Prostate gland (tissue), 2 donors: ENCODE results near the gene MAMLD1. TPM values are rescaled to one million over a fixed set of nuclear protein-coding genes. Genes with fewer than 3 reads are reported as not detected.

Experiments
- DNase-seq: peaks from one replicate; pipeline ENCODE4 v3.0.0-alpha.2; 2019; ENCODE audit warnings: low spot score
- H3K27ac ChIP-seq, 2 donors: fragments of 200-600 bp; sonication (generic); 2 replicates each; pipeline ENCODE4 v1.5.1; 2017 to 2019
- H3K27me3 ChIP-seq: fragments of 200-600 bp; sonication (generic); replicated peaks from 2 replicates; pipeline ENCODE4 v1.5.1; 2019; ENCODE audit not compliant: insufficient read depth
- H3K36me3 ChIP-seq, 2 donors: fragments of 200-600 bp; sonication (generic); 1 replicate in 1 of 2; 2 replicates in 1 of 2; pipeline versions ENCODE4 v1.5.1 to v1.8.1; 2017 to 2019
- H3K4me1 ChIP-seq: fragments of 200-600 bp; sonication (generic); replicated peaks from 2 replicates; pipeline ENCODE4 v1.5.1; 2019
- H3K4me3 ChIP-seq, 2 donors: fragments of 200-600 bp; sonication (generic); 2 replicates each; pipeline ENCODE4 v1.5.1; 2017 to 2019
- H3K9me3 ChIP-seq: fragments of 200-600 bp; sonication (generic); 2 replicates; pipeline ENCODE4 v1.5.1; 2017
- CTCF ChIP-seq, 4 experiments: fragments of 200-600 bp in 2 of 4; fragments of 450-650 bp in 2 of 4; sonication (generic) in 2 of 4; IDR thresholded peaks; 1 replicate in 3 of 4; 2 replicates in 1 of 4; pipeline ENCODE4 v1.5.1; 2016 to 2019; ENCODE audit warnings: antibody characterized with exemption in 4 of 4, mild to moderate bottlenecking in 2 of 4, moderate library complexity in 2 of 4
- POLR2A ChIP-seq: fragments of 450-650 bp; IDR thresholded peaks from one replicate; pipeline ENCODE4 v1.6.1; 2016; ENCODE audit warnings: antibody characterized with exemption, mild to moderate bottlenecking
- POLR2AphosphoS5 ChIP-seq: sonication (generic); formaldehyde crosslinking; IDR thresholded peaks from one replicate; pipeline ENCODE4 v1.6.1; 2017; ENCODE audit warnings: antibody characterized with exemption
- WGBS: methylation state at CpG from one replicate; pipeline ENCODE4 v1.1.5; 2018; 5-methylcytosine and 5-hydroxymethylcytosine counted together
- intact Hi-C: fragments of 100-400 bp; cut with DNase I; formaldehyde crosslinking; loops from one replicate; pipeline ENCODE4 v1.14.2; 2022
- total RNA-seq, 2 donors: library from RNA; depleted of rRNA; stranded (reverse); fragments of >200 nt; gene quantifications; one replicate each; pipeline ENCODE4 v1.1.0, GENCODE V29; 2016

MAMLD1 gene
- total RNA-seq, 2 donors from 2014 or later = 2.2 to 51.7 TPM

GRCh38 chrX:150414228-150414627 is 51.1 kb downstream of the MAMLD1 start:
- Histone ChIP-seq H3K4me3 (no peak overlapping the region), H3K4me1 (no peaks in the 10 kb centered on the region), H3K27me3 (no peaks in the 10 kb centered on the region), H3K9me3 (no peaks in the 10 kb centered on the region), H3K36me3 (no peaks in the 10 kb centered on the region), H3K27ac (no peak overlapping the region)
- WGBS = 100% methylated on average over 2 of the region's 2 CpGs
- intact Hi-C loops = no loop called here
- no peak for DNase-seq
- no peak for TF ChIP-seq POLR2AphosphoS5
- TF ChIP-seq CTCF (IDR thresholded peaks at IDR 0.05) = no peak
- TF ChIP-seq POLR2A = no peak

- Histone ChIP-seq H3K4me1 (no peaks in the 10 kb centered on the region), H3K27me3 (no peaks in the 10 kb centered on the region), H3K9me3 (no peaks in the 10 kb centered on the region), H3K27ac (no peak overlapping the region), H3K36me3 (no peaks in the 10 kb centered on the region), H3K4me3 (no peak overlapping the region)
- intact Hi-C loops = no loop called here
- no peak for DNase-seq
- TF ChIP-seq CTCF (IDR thresholded peaks at IDR 0.05) = no peak
- no peak for TF ChIP-seq POLR2A
- TF ChIP-seq POLR2AphosphoS5 = no peak
- WGBS = 80% methylated on average over 6 of the region's 6 CpGs
These were observed 53.4 kb downstream of the MAMLD1 start for GRCh38 chrX:150416469-150416868.

GRCh38 chrX:150421816-150422215 is 58.7 kb downstream of the MAMLD1 start:
- Histone ChIP-seq H3K4me3 (no peak overlapping the region), H3K36me3 (no peaks in the 10 kb centered on the region), H3K9me3 (no peaks in the 10 kb centered on the region), H3K27ac (no peak overlapping the region), H3K27me3 (no peaks in the 10 kb centered on the region), H3K4me1 (no peaks in the 10 kb centered on the region)
- TF ChIP-seq POLR2AphosphoS5 (no peak), POLR2A (no peak), CTCF (IDR thresholded peaks at IDR 0.05) (no peak)
- 49% methylated on average over 8 of the region's 8 CpGs for WGBS
- DNase-seq = no peak
- intact Hi-C loops = no loop called here

GRCh38 chrX:150429594-150429993 is 66.5 kb downstream of the MAMLD1 start:
- no peaks in the 10 kb centered on the region for H3K27me3 ChIP-seq
- no peaks in the 10 kb centered on the region for H3K4me1 ChIP-seq
- intact Hi-C loops = no loop called here
- TF ChIP-seq CTCF (IDR thresholded peaks at IDR 0.05) (no peak), POLR2AphosphoS5 (no peak), POLR2A (no peak)
- no peaks in the 10 kb centered on the region for H3K36me3 ChIP-seq
- no peak overlapping the region for H3K27ac ChIP-seq
- H3K4me3 ChIP-seq = no peak overlapping the region
- 64% methylated on average over 1 of the region's 1 CpG for WGBS
- no peak for DNase-seq
- no peaks in the 10 kb centered on the region for H3K9me3 ChIP-seq

- no peaks in the 10 kb centered on the region for H3K27me3 ChIP-seq
- TF ChIP-seq CTCF (IDR thresholded peaks at IDR 0.05) (no peak), POLR2AphosphoS5 (no peak), POLR2A (no peak)
These were observed 73.1 kb downstream of the MAMLD1 start for GRCh38 chrX:150436195-150436594.

More at GRCh38 chrX:150436195-150436594, 73.1 kb downstream of the MAMLD1 start:
- Histone ChIP-seq H3K27ac (no peak overlapping the region), H3K4me1 (no peaks in the 10 kb centered on the region), H3K4me3 (no peak overlapping the region), H3K9me3 (no peaks in the 10 kb centered on the region), H3K36me3 (no peaks in the 10 kb centered on the region)
- no peak for DNase-seq
- intact Hi-C loops = no loop called here
